Bladder microvascular endothelial cell (primary cell): ENCODE results near the gene KLHL42. TPM values are rescaled to one million over a fixed set of nuclear protein-coding genes. Genes with fewer than 3 reads are reported as not detected.

Source experiments
- total RNA-seq: library from RNA; depleted of rRNA; stranded (reverse); fragments of >200 nt; gene quantifications from 2 replicates; pipeline ENCODE4 v1.2.3, GENCODE V29; 2014

KLHL42 gene
- total RNA-seq = 17.2 and 32.7 TPM in 2 replicates

DNA sequence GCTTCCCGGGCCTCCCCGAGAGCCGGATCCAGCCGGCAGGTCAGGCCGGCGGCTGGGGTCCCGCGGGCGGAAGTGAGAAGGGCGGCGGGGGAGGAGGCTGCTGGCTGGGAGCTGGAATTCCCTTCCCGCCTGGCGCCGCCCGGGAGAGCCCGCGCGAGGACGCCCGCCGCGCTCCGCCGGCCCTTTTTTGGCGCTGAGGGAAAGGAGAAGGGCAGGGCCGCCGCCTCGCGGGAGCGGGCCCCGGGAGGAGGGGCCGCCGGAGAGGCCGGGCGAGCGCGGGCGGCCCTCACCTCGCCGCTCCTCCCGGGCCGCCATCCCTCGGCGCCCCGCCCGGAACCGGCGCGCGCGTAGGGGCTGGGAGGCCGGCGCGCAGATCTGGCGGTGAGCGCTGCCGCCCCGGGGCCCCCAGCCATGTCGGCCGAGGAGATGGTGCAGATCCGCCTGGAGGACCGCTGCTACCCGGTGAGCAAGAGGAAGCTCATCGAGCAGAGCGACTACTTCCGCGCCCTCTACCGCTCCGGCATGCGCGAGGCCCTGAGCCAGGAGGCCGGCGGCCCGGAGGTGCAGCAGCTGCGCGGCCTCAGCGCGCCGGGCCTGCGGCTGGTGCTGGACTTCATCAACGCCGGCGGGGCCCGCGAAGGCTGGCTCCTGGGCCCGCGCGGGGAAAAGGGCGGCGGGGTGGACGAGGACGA lies at the start of gene KLHL42, which contains the start of gene MANSC4:
KLHL42 (plus strand) TSS at position 314 of the 692 bp plus-strand sequence; CDS start at position 412, 98 bp downstream.
MANSC4 (minus strand) TSS at position 317 of the 692 bp plus-strand sequence. CDS start 8,960 bp downstream, outside the sequence.

Other genes starting within 250 kb of the KLHL42 start
- 0.97 and 12.6 TPM in 2 replicates for gene REP15, start 83.8 kb upstream of the KLHL42 start, total RNA-seq
- gene MRPS35, start 69.4 kb upstream of the KLHL42 start, total RNA-seq = 29.6 and 36.8 TPM in 2 replicates
- not detected in 2 replicates for gene MANSC4, start within 50 bp of the KLHL42 start, total RNA-seq
- 0.25 TPM in 1 of 2 replicates, not detected in the other for gene PTHLH, start 192.5 kb downstream of the KLHL42 start, total RNA-seq